ENCODE measurements around the gene TCEAL3. TPM values are rescaled to one million over a fixed set of nuclear protein-coding genes. Genes with fewer than 3 reads are reported as not detected.

The TCEAL3 gene
- total RNA-seq, 1 donor from 2014 or later, result 9.0 TPM

GRCh38 chrX:103624111-103624510 lies 16.3 kb downstream of the TCEAL3 start:
- peaks cover 5% of the 10 kb centered on the region for H3K4me1 Mint-ChIP-seq (ENCODE audit: low read depth, unreplicated experiment)
- H3K27ac Mint-ChIP-seq (ENCODE audit: unreplicated experiment), result no peak overlapping the region
- no peaks in the 10 kb centered on the region for H3K9me3 Mint-ChIP-seq (ENCODE audit: unreplicated experiment)
- TF ChIP-seq CTCF (IDR thresholded peaks at IDR 0.05; ENCODE audit: partially characterized antibody, unreplicated experiment), result no peak
- DNase-seq, result no peak
- peaks cover 6% of the 10 kb centered on the region for H3K27me3 Mint-ChIP-seq (ENCODE audit: unreplicated experiment)
- no peaks in the 10 kb centered on the region for H3K36me3 Mint-ChIP-seq (ENCODE audit: unreplicated experiment)
- H3K4me3 Mint-ChIP-seq (ENCODE audit: unreplicated experiment), result no peak overlapping the region

- no peak overlapping the region for H3K4me3 Mint-ChIP-seq (ENCODE audit: unreplicated experiment)
Observed at GRCh38 chrX:103626855-103627254, 19.1 kb downstream of the TCEAL3 start.

GRCh38 chrX:103628386-103629317 lies 20.9 kb downstream of the TCEAL3 start, which contains the start of gene TCEAL1:
Gene TCEAL1, plus strand, starts transcription at chrX:103628975. Its CDS starts 942 bp downstream, at chrX:103629917.
- Mint-ChIP-seq H3K27me3 (ENCODE audit: unreplicated experiment) (peaks cover 6% of the 10 kb centered on the region), H3K4me1 (ENCODE audit: low read depth, unreplicated experiment) (peaks cover 5% of the 10 kb centered on the region), H3K4me3 (ENCODE audit: unreplicated experiment) (peak within 1 kb of the TSS; percentile 90), H3K9me3 (ENCODE audit: unreplicated experiment) (no peaks in the 10 kb centered on the region), H3K27ac (ENCODE audit: unreplicated experiment) (peak within 1 kb of the TSS; percentile 85), H3K36me3 (ENCODE audit: unreplicated experiment) (no peaks in the 10 kb centered on the region)
- TF ChIP-seq CTCF (IDR thresholded peaks at IDR 0.05; ENCODE audit: partially characterized antibody, unreplicated experiment), result no peak
- DNase-seq, result peak; percentile 47

More at GRCh38 chrX:103626855-103627254, 19.1 kb downstream of the TCEAL3 start:
- peaks cover 6% of the 10 kb centered on the region for H3K27me3 Mint-ChIP-seq (ENCODE audit: unreplicated experiment)
- H3K9me3 Mint-ChIP-seq (ENCODE audit: unreplicated experiment), result no peaks in the 10 kb centered on the region
- TF ChIP-seq CTCF (IDR thresholded peaks at IDR 0.05; ENCODE audit: partially characterized antibody, unreplicated experiment), result no peak
- no peak overlapping the region for H3K27ac Mint-ChIP-seq (ENCODE audit: unreplicated experiment)
- peaks cover 5% of the 10 kb centered on the region for H3K4me1 Mint-ChIP-seq (ENCODE audit: low read depth, unreplicated experiment)
- H3K36me3 Mint-ChIP-seq (ENCODE audit: unreplicated experiment), result no peaks in the 10 kb centered on the region
- DNase-seq, result no peak

- H3K27me3 Mint-ChIP-seq (ENCODE audit: unreplicated experiment), result peaks cover 6% of the 10 kb centered on the region
- H3K4me1 Mint-ChIP-seq (ENCODE audit: low read depth, unreplicated experiment), result peaks cover 4% of the 10 kb centered on the region
- no peaks in the 10 kb centered on the region for H3K36me3 Mint-ChIP-seq (ENCODE audit: unreplicated experiment)
- peak overlapping the region; percentile 85 for H3K27ac Mint-ChIP-seq (ENCODE audit: unreplicated experiment)
- H3K4me3 Mint-ChIP-seq (ENCODE audit: unreplicated experiment), result peak overlapping the region; percentile 90
- no peaks in the 10 kb centered on the region for H3K9me3 Mint-ChIP-seq (ENCODE audit: unreplicated experiment)
- TF ChIP-seq CTCF (IDR thresholded peaks at IDR 0.05; ENCODE audit: partially characterized antibody, unreplicated experiment), result no peak
- peak; percentile 75 for DNase-seq
Observed at GRCh38 chrX:103629318-103630170, 21.8 kb downstream of the TCEAL3 start.
